Ishikawa (cell line): Measurements from ENCODE around the gene MED17.

Experiments used
- CEBPB ChIP-seq: IDR thresholded peaks from 2 replicates; pipeline ENCODE4 v1.6.1; 2012
- CREB1 ChIP-seq: IDR thresholded peaks from 2 replicates; pipeline ENCODE4 v1.6.1; 2012; ENCODE audit warnings: low read depth
- EP300 ChIP-seq: IDR thresholded peaks from 2 replicates; pipeline ENCODE4 v1.6.1; 2012; ENCODE audit warnings: borderline replicate concordance
- FOXM1 ChIP-seq: IDR thresholded peaks from 2 replicates; pipeline ENCODE4 v1.6.1; 2012; ENCODE audit warnings: low read depth, borderline replicate concordance
- RAD21 ChIP-seq: IDR thresholded peaks from 2 replicates; pipeline ENCODE4 v1.6.1; 2012; ENCODE audit warnings: low read depth
- TAF1 ChIP-seq: IDR thresholded peaks from 2 replicates; pipeline ENCODE4 v1.6.1; 2012; ENCODE audit warnings: low read depth, mild to moderate bottlenecking
- TCF12 ChIP-seq: IDR thresholded peaks from 2 replicates; pipeline ENCODE4 v1.6.1; 2012; ENCODE audit warnings: low read depth

DNA sequence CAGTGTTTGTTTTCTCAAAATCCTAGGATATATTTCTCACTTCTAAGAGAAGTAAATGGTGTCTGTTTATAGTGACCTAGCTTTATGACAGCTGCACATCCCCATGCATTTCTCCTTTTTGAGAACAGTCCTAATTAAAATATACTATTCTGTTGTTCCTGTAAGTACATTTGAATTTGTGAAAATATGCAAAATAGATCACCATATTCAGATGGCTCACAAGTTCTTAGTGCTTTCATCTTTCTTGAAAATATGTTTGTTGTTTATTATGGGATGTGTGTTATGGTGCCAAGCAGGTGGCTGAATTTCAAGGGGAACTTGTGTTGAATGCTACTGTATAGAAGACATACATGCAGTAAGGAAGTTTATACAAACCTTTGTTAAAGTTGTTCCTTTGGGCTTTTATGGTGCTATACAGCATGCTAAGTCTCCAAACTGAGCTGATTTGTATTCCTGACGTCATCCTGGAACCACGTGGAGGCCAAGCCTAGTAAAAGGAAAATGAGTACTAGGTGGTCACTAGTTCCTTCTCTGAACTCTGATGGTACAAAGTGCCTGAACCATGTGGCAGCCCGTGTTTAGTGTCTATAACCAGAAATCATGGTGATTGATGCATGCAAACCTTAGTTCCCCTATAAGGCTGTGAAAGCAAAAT, 74.2 kb downstream of the MED17 start:
- TF ChIP-seq EP300, result no peak
- no peak for TF ChIP-seq CREB1
- no peak for TF ChIP-seq CEBPB
- no peak for TF ChIP-seq RAD21
- no peak for TF ChIP-seq TAF1
- TF ChIP-seq FOXM1, result no peak
- no peak for TF ChIP-seq TCF12
